Measurements from ENCODE around the gene ZER1. TPM values are rescaled to one million over a fixed set of nuclear protein-coding genes. Genes with fewer than 3 reads are reported as not detected.

The ZER1 gene
- polyA plus RNA-seq, 1 donor from 2014 or later, result 30.6 TPM

- Histone ChIP-seq H3K27ac (ENCODE audit: low read length) (no peak overlapping the region), H3F3A (ENCODE audit: insufficient read depth, low read length, poor library complexity, severe bottlenecking) (no peaks in the 10 kb centered on the region), H3K79me2 (replicated peaks; ENCODE audit: insufficient read depth, low read length) (no peaks in the 10 kb centered on the region), H3K27me3 (ENCODE audit: insufficient read depth, low read depth, low read length) (no peaks in the 10 kb centered on the region), H3K4me3 (ENCODE audit: low read length) (no peak overlapping the region), H3K9me2 (ENCODE audit: insufficient read depth, low read length) (no peaks in the 10 kb centered on the region), H3K9me3 (ENCODE audit: low read length) (no peaks in the 10 kb centered on the region), H4K20me1 (ENCODE audit: insufficient read depth) (no peaks in the 10 kb centered on the region), H2AFZ (ENCODE audit: low read depth, low read length) (no peak overlapping the region), H3K36me3 (ENCODE audit: insufficient read depth, low read length) (no peaks in the 10 kb centered on the region), H3K9ac (ENCODE audit: low read length) (no peak overlapping the region), H3K4me2 (ENCODE audit: low read length) (no peak overlapping the region)
- TF ChIP-seq EP300 (conservative IDR thresholded peaks at IDR 0.05; ENCODE audit: poor library complexity, severe bottlenecking) (no peak), SMC3 (conservative IDR thresholded peaks at IDR 0.05; ENCODE audit: poor library complexity) (no peak), CTCF (IDR thresholded peaks at IDR 0.05; ENCODE audit: poor library complexity, severe bottlenecking) (no peak), REST (IDR thresholded peaks at IDR 0.05; ENCODE audit: borderline replicate concordance) (no peak)
These were observed 51.7 kb downstream of the ZER1 start for GRCh38 chr9:128719919-128720605.

- no peak overlapping the region for H2AFZ ChIP-seq (ENCODE audit: low read depth, low read length)
- H3K36me3 ChIP-seq (ENCODE audit: insufficient read depth, low read length), result no peaks in the 10 kb centered on the region
- TF ChIP-seq MXI1 (conservative IDR thresholded peaks at IDR 0.05; ENCODE audit: poor library complexity, severe bottlenecking) (no peak), CTCF (IDR thresholded peaks at IDR 0.05; ENCODE audit: poor library complexity, severe bottlenecking) (no peak), SMC3 (conservative IDR thresholded peaks at IDR 0.05; ENCODE audit: poor library complexity) (no peak), POLR2AphosphoS5 (IDR thresholded peaks at IDR 0.05) (no peak), TAF1 (IDR thresholded peaks at IDR 0.05; ENCODE audit: low read depth) (no peak), REST (IDR thresholded peaks at IDR 0.05; ENCODE audit: borderline replicate concordance) (no peak), RAD21 (conservative IDR thresholded peaks at IDR 0.05) (no peak), EZH2 (IDR thresholded peaks at IDR 0.05; ENCODE audit: borderline replicate concordance, insufficient read depth, low read length, poor library complexity, severe bottlenecking) (no peak), EP300 (conservative IDR thresholded peaks at IDR 0.05; ENCODE audit: poor library complexity, severe bottlenecking) (no peak)
These were observed 53.3 kb downstream of the ZER1 start for GRCh38 chr9:128718475-128718874.

More at GRCh38 chr9:128718475-128718874, 53.3 kb downstream of the ZER1 start:
- Histone ChIP-seq H3F3A (ENCODE audit: insufficient read depth, low read length, poor library complexity, severe bottlenecking) (no peaks in the 10 kb centered on the region), H3K9me2 (ENCODE audit: insufficient read depth, low read length) (no peaks in the 10 kb centered on the region), H3K9ac (ENCODE audit: low read length) (no peak overlapping the region), H3K27me3 (ENCODE audit: insufficient read depth, low read depth, low read length) (no peaks in the 10 kb centered on the region), H3K79me2 (replicated peaks; ENCODE audit: insufficient read depth, low read length) (no peaks in the 10 kb centered on the region), H3K4me3 (ENCODE audit: low read length) (no peak overlapping the region), H3K27ac (ENCODE audit: low read length) (no peak overlapping the region), H4K20me1 (ENCODE audit: insufficient read depth) (no peaks in the 10 kb centered on the region), H3K9me3 (ENCODE audit: low read length) (no peaks in the 10 kb centered on the region), H3K4me2 (ENCODE audit: low read length) (no peak overlapping the region)

Data from neural cell (in vitro differentiated cells).